GM12865 (cell line): Measurements from ENCODE around the gene UNCX.

ENCODE experiments used
- DNase-seq: peaks from one replicate; pipeline ENCODE4 v3.0.0; 2010; ENCODE audit warnings: low read depth
- H3K4me3 ChIP-seq: 2 replicates; pipeline ENCODE4 v1.5.1; 2011; ENCODE audit warnings: mild to moderate bottlenecking, low read depth, low read length, control low read depth
- CTCF ChIP-seq: IDR thresholded peaks from 2 replicates; pipeline ENCODE4 v1.5.1; 2011; ENCODE audit warnings: low read length, control low read depth, low read depth, inconsistent platforms; ENCODE audit not compliant: insufficient read depth; ENCODE audit errors: missing control alignments

The UNCX gene

DNA sequence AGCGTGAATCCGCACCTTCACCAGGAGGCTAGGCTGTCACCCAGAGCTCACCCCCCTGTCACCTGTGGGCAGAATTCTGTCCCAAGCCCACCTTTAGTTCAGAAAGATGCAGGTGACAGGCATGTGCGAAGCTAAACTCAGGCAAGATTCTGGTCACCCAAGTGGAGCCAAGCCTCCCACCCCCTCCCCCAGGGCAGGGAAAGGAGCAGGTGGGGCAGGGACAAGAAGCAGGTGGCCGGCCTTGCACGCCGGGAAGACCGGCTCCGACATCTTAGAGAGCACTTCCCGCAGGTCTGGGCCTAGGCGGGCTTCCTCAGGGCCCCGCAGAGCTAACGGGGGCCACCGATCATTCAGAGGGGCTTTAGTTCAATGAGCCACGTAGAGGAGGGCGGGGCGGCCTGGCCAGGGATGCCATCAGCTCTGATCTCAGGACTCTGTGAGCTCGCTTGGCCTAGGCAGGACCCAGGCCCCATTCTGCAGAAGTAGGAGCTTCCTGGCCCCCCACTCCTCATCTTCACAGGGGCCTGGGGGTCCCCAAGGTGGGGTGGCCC, 19.9 kb downstream of the UNCX start:
- no peak overlapping the region for H3K4me3 ChIP-seq
- TF ChIP-seq CTCF, result no peak
- DNase-seq, result no peak

GRCh38 chr7:1253681-1254181, 21.1 kb downstream of the UNCX start:
- H3K4me3 ChIP-seq, result no peak overlapping the region
- TF ChIP-seq CTCF, result no peak
- no peak for DNase-seq

- H3K4me3 ChIP-seq, result no peak overlapping the region
- TF ChIP-seq CTCF, result no peak
- no peak for DNase-seq
These were observed 21.8 kb downstream of the UNCX start for GRCh38 chr7:1254281-1255079.

DNA sequence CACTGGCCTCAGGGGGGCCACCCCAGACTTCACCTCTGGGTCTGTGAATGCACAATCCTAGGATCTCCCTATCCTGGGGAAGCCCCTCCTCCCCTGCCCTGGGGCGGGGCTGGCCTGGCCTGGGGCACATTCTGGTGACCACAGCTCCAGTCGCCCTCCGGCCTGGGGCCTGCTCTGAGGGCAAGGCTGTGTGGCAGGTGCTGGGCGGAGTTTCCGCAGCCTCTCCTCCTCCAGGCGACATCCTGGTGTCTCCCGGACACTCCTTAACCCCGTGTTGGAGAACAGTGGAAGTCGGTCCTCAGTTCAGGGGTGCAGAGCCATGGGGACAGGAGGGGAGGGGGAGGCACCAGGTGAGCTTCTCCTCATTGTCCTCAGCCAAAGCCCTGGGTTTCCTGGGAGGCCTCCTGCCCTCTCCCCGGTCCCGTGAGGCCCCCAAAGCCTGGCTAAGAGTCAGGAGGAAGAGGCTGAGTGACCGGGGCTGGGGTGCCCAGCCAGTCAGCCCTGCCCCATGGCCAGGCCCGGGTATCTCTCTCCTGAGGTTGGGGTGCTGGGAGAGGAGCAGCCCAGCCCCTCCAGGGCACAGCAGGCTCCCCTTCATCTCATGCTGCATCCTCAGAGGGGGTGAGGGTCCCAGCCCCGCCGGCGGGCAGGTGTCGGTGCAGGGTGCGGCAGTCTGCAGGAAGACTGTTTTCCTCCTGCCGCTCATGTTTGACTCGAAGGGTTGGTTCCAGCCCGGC, 22.6 kb downstream of the UNCX start:
- H3K4me3 ChIP-seq, result no peak overlapping the region
- TF ChIP-seq CTCF, result no peak
- DNase-seq, result no peak

DNA sequence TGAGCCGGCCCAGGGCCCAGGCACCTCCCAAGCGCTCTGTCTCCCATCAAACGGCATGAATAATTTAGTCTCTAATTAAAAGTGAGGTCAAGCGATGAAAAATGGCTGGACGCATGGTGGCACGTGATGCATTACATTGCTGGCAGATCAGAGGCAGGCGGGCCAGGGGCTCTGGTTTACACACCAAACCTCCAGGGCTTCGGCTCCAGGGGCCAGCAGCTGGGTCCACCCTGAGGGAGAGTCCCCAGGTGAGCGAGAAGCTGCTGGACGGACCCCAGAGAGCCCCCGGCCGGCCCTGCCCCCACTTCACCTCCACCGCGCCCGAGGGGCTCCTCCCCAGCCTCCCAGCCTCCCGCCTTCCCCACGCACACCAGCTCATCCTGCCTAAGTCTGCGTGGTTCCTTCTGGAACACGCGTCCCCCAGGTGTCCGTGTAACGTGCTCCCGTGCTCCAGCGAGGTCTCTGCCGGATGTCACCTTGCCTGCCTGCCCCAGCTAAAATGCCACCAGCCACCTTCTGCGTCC, 23.2 kb downstream of the UNCX start:
- no peak for DNase-seq
- TF ChIP-seq CTCF, result no peak
- H3K4me3 ChIP-seq, result no peak overlapping the region

- TF ChIP-seq CTCF, result no peak
- no peak overlapping the region for H3K4me3 ChIP-seq
- no peak for DNase-seq
These were observed 23.9 kb downstream of the UNCX start for GRCh38 chr7:1256621-1257020.
